ENCODE results near the gene WBP2. TPM values are rescaled to one million over a fixed set of nuclear protein-coding genes. Genes with fewer than 3 reads are reported as not detected.
A peak's percentile ranks its signal among the peaks of the same experiment; 100 is the strongest.

The WBP2 gene
- total and polyA plus RNA-seq, 8 donors = 56.0 to 106 (median 67.9) TPM

DNA sequence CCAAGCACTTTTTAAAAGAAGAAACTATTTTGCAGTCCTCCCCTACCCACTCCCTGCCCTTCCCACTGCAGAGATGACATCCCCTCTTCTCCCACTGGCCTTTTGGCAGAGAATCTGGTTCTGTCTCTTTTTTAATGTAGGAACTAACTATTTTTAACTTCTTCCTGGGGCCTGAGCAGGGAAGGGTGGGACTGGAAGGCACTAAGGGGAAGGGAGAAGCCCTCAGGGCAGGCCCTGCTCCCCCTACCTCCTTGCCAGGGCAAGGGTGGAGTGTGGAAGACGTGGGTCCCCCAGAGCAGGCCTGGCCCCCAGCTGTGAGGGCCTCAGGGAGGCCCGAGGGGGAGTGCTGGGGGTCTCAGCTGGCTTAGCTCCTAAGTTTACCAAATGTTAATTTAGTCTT lies 30.5 kb downstream of the WBP2 start:
- WGBS, 2 donors = 65 to 83% methylated on average over 2 of the region's 2 CpGs
- Histone ChIP-seq H3K36me3 (peaks cover 0 to 20% (median 13%) of the 10 kb centered on the region in 3 donors), H3K4me3 (no peak overlapping the region), H3K9me3 (no peaks in the 10 kb centered on the region), H3K4me1 (peaks cover 12 to 23% (median 12%) of the 10 kb centered on the region in 3 donors), H3K27me3 (no peaks in the 10 kb centered on the region), H3K27ac (peak overlapping the region in 1 of 4 donors; percentile 27)
- no peak for FAIRE-seq
- ATAC-seq = no peak
- TF ChIP-seq, protein P1, sequence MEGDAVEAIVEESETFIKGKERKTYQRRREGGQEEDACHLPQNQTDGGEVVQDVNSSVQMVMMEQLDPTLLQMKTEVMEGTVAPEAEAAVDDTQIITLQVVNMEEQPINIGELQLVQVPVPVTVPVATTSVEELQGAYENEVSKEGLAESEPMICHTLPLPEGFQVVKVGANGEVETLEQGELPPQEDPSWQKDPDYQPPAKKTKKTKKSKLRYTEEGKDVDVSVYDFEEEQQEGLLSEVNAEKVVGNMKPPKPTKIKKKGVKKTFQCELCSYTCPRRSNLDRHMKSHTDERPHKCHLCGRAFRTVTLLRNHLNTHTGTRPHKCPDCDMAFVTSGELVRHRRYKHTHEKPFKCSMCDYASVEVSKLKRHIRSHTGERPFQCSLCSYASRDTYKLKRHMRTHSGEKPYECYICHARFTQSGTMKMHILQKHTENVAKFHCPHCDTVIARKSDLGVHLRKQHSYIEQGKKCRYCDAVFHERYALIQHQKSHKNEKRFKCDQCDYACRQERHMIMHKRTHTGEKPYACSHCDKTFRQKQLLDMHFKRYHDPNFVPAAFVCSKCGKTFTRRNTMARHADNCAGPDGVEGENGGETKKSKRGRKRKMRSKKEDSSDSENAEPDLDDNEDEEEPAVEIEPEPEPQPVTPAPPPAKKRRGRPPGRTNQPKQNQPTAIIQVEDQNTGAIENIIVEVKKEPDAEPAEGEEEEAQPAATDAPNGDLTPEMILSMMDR (IDR thresholded peaks at IDR 0.05) = no peak
- no peak for DNase-seq
- intact Hi-C loops (cut with DNase I) = loop anchor here in 1 of 3 donors (5.0 kb wide), 1 partner anchor 67 kb away; no protein-coding TSS in a partner anchor

DNA sequence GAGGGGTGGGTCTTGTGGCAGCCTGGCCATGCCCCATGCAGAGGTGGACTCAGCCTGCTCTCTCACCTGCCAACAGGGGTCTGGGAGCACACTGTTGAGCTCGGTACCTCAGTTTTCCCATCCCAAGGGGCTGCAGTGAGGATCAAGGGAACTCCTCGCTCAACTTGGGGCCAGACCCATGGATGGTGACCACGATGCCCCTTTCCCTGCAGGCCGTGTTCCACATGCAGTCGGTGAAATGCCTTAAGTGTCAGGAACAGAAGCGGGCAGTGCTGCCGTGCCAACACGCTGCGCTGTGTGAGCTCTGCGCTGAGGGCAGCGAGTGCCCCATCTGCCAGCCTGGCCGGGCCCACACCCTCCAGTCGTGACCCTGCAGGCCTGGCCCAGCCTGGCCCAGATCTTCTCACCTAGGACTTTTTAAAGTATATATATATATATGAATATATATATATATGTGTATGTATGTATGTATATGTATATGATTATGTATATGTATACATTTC lies 31.0 kb downstream of the WBP2 start:
- H3K27ac ChIP-seq = no peak overlapping the region
- H3K9me3 ChIP-seq = no peaks in the 10 kb centered on the region
- FAIRE-seq (no peak), ATAC-seq (no peak), DNase-seq (peak in 2 of 6 donors; percentile 16 to 55)
- intact Hi-C loops (cut with DNase I) = no loop called here
- no peak overlapping the region for H3K4me3 ChIP-seq
- H3K4me1 ChIP-seq = peaks cover 12 to 23% (median 12%) of the 10 kb centered on the region in 3 donors
- no peaks in the 10 kb centered on the region for H3K27me3 ChIP-seq
- TF ChIP-seq, protein P1 (IDR thresholded peaks at IDR 0.05) = no peak
- peaks cover 0 to 26% (median 16%) of the 10 kb centered on the region in 3 donors for H3K36me3 ChIP-seq
- 93 to 94% methylated on average over 13 of the region's 13 CpGs for WGBS, 2 donors

DNA sequence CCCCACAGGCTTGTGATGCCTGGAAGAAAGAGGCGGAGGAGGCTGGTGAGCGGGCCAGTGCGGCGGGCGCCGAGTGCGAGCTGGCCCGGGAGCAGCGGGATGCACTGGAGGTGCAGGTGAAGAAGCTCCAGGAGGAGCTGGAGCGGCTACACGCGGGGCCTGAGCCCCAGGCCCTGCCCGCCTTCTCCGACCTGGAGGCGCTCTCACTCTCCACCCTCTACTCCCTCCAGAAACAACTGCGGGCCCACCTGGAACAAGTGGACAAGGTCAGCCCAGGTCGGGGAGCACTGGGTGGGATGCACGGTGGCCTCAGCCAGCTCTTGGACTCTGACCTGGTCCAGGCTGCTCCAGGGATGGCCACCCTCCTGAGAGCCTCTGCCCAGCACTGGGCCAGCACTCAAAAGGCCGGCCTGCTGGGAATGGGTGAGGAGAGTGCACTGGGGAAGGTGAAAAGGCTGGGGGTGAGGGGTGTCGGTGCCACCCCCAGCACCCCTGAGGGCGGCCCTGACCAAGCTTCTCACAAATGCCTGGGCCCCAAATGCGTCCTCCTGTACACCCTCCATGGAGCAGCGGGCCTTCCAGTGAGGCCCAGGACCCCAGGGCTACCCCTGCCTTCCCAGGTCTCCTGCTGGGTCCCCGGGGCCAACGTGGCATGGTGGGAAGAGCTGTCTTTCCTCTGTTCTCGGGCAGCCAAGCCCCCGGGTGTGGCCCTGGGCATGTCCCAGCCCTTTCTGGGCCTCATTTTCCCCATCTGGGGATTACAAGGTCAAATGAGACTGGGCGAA lies 31.7 kb downstream of the WBP2 start:
- ATAC-seq = no peak
- peak overlapping the region; percentile 9 to 69 (median 48) for H3K27ac ChIP-seq

DNA sequence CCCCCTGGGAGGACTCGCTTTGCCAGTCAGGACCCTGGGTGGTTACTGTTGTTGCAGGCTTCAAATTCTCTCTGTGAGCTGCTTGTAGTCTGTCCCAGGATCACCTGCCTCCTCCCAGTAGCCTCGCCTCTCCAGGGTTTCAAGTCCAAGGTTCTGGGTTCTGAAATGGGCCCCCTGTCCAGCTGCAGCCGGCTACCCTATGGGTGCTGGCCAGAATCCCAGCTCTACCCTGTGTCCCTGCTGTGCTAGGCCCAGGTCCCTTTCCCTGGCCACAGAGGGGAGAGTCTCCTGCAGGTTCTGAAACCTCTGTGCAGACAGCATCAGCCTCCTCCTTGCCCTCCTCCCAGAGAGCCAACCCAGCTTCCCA lies 32.4 kb downstream of the WBP2 start:
- Histone ChIP-seq H3K27ac (peak overlapping the region; percentile 9 to 69 (median 48)), H3K36me3 (peaks cover 0 to 37% (median 16%) of the 10 kb centered on the region in 3 donors), H3K9me3 (no peaks in the 10 kb centered on the region), H3K27me3 (no peaks in the 10 kb centered on the region), H3K4me1 (peaks cover 12 to 23% (median 12%) of the 10 kb centered on the region in 3 donors), H3K4me3 (no peak overlapping the region)
- peak in 3 of 4 donors; percentile 5 to 59 (median 20) for ATAC-seq
- TF ChIP-seq, protein P1 (IDR thresholded peaks at IDR 0.05) = no peak
- intact Hi-C loops (cut with DNase I) = no loop called here
- FAIRE-seq = no peak
- DNase-seq = peak in 1 of 6 donors; percentile 41
- WGBS, 2 donors = 20 to 22% methylated on average over 3 of the region's 3 CpGs

More for the DNA sequence above, 31.7 kb downstream of the WBP2 start:
- TF ChIP-seq, protein P1 (IDR thresholded peaks at IDR 0.05) = no peak
- DNase-seq = peak in 3 of 6 donors; percentile 6 to 76 (median 17)
- intact Hi-C loops (cut with DNase I) = no loop called here
- H3K27me3 ChIP-seq = no peaks in the 10 kb centered on the region
- H3K4me3 ChIP-seq = no peak overlapping the region
- FAIRE-seq = no peak
- H3K9me3 ChIP-seq = no peaks in the 10 kb centered on the region
- 84 to 88% methylated on average over 26 to 27 of the region's 28 CpGs for WGBS, 2 donors
- peaks cover 0 to 31% (median 16%) of the 10 kb centered on the region in 3 donors for H3K36me3 ChIP-seq
- peaks cover 12 to 23% (median 12%) of the 10 kb centered on the region in 3 donors for H3K4me1 ChIP-seq

Data from pancreas (tissue), 10 donors.